GM19238 (cell line): Measurements from ENCODE around the gene PRB3.

Source experiments
- DNase-seq: peaks from one replicate; pipeline ENCODE4 v3.0.0; 2011; ENCODE audit warnings: low spot score; ENCODE audit not compliant: insufficient read length

PRB3 gene

GRCh38 chr12:11269607-11270006, at the start of gene PRB3:
TSS of gene PRB3 (minus strand) at chr12:11269707. CDS start at chr12:11269669, 38 bp downstream.
- no peak for DNase-seq

- no peak for DNase-seq
Observed at GRCh38 chr12:11310336-11310735, 40.8 kb upstream of the PRB3 start, which contains the start of gene PRB4. TSS of gene PRB4 (minus strand) at chr12:11310436. CDS start at chr12:11310398, 38 bp downstream.

- no peak for DNase-seq
Observed at GRCh38 chr12:11307143-11307542, 37.6 kb upstream of the PRB3 start.

GRCh38 chr12:11273449-11273848, 3.9 kb upstream of the PRB3 start:
- no peak for DNase-seq

- DNase-seq = no peak
Observed at GRCh38 chr12:11264501-11264900, 5.0 kb downstream of the PRB3 start.

GRCh38 chr12:11246489-11246888, 23.0 kb downstream of the PRB3 start:
- DNase-seq = no peak

DNA sequence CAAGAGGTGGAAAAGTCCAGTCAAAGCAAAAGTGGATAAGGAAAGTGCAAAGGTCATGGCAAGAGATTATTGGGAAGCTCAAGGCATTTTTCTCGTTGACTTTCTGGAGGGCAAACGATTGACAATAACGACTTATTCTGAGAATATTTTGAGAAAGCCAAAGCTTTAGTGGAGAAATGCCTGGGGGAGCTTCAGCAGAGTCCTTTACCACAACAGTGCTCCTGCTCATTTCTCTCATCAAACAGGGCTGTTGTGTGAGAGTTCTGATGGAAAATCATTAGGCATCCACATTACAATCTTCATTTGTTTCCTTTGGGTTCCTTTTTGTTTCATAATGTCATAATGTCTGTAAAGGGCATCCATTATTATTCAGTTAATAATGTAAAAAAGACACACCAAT, 26.9 kb downstream of the PRB3 start:
- DNase-seq = no peak

DNA sequence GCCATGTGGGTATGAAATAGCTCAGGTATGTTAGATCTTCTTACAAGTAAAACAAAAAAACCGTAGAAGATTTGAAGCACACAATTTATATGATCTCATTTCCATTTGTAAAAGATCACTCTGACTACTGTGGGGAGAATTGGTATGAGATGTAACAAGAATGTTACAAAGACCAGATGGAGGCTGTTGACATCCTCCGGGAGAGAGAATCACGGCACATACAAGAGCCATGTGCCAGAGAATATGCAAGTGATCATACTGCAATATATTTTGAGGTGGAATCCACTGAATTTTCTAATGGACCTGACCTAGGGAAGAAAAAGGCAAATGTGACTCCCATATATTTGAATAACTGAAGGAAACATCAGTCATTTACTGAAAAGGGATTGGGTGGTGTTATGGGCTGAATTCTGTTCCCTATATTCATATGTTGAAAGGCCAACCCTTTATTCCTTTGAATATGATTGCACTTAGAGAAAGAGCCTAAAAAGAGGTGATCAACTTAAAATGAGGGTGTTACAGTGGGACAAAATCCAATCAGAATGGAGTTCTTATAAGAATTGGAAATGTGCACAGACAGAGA, 29.1 kb downstream of the PRB3 start:
- DNase-seq = no peak

DNA sequence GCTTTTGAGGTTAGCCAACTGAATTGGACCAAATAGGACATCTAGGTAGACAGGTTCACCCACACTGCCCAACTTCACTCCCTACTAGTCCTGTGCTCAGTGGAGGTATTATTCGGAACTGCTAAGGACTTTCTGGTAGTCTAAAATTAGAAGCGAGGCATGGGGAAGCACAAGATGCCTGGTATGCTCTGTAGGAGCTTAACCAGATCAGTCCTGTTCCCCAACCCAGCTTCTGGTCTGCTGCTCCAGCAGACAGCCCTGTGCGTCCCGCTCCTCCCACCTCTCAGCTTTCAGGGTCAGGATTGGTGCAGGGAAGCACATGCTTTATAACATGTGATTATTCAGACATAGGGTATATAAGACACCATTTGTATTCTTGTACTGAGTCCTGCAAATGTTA, 31.2 kb downstream of the PRB3 start:
- no peak for DNase-seq

- no peak for DNase-seq
Observed at GRCh38 chr12:11233532-11233931, 36.0 kb downstream of the PRB3 start.

DNA sequence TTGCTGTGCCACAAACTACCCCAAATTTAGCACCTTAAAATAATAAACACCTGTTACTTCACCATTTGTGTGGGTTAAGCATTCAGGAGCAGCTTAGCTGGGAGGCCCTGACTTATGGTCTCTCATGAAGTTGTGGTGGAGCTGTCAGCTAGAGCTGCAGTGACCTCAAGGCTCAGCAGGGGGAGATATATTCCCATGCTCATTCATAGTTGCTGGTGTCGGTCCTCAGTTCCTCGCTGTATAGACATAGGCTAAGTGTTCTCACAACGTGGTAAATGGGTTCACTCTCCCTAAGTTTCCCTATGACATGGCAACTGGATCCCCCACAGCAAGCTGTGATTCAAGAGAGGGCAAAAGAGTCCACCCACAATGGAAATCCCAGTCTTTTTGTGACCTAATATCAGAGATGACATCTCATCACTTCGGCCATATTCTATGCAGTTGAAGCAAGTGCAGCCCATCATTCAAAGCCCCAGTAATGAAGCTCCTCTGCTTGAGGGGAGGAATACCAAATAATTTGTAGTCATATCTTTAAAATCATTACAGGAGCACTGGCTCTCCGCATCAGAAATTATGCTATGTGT, 41.1 kb downstream of the PRB3 start:
- DNase-seq = peak; percentile 1

DNA sequence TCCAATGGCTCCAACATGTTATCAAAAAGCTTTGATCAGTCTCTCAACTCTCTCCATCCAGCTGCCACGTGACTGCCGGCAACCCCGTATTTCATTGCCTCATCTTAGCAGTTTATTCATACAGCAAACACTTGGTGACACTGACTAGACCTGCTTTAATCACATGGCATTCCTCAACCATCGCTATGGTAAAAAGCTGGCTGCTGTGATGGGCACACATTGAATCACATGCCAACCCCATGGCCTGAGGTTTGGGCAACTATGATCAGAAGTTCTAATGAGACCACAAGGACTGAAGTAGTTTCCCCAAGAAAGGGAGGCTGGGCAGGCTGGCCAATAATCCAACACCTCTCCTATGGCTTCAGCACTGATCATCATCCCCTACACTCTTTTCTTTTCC, 42.1 kb downstream of the PRB3 start:
- DNase-seq = no peak
